Loucy (cell line): ENCODE data around the gene CRNN.

Experiments used
- H2AFZ ChIP-seq: fragments of 200-600 bp; sonication (generic); 2 replicates; pipeline ENCODE4 v1.6.0; 2016; ENCODE audit warnings: antibody characterized with exemption, mild to moderate bottlenecking, low read length, moderate library complexity
- H3F3A ChIP-seq: fragments of 200-600 bp; 2 replicates; pipeline ENCODE4 v1.6.0; 2016; ENCODE audit warnings: antibody characterized with exemption, low read depth, mild to moderate bottlenecking
- H3K27me3 ChIP-seq: fragments of 200-600 bp; sonication (generic); 2 replicates; pipeline ENCODE4 v1.6.1; 2014; ENCODE audit warnings: low read length, mild to moderate bottlenecking; ENCODE audit not compliant: insufficient read depth, poor library complexity, severe bottlenecking
- H3K36me3 ChIP-seq: fragments of 200-600 bp; sonication (generic); 2 replicates; pipeline ENCODE4 v1.6.1; 2016; ENCODE audit warnings: low read length; ENCODE audit not compliant: insufficient read depth
- H3K4me1 ChIP-seq: fragments of 200-600 bp; sonication (generic); 2 replicates; pipeline ENCODE4 v1.5.1; 2014; ENCODE audit warnings: low read length, mild to moderate bottlenecking; ENCODE audit not compliant: insufficient read depth, poor library complexity, severe bottlenecking
- H3K4me2 ChIP-seq: fragments of 200-600 bp; sonication (generic); 2 replicates; pipeline ENCODE4 v1.6.0; 2014; ENCODE audit warnings: antibody characterized with exemption, low read length, low read depth, mild to moderate bottlenecking; ENCODE audit not compliant: poor library complexity, severe bottlenecking
- H3K4me3 ChIP-seq: fragments of 200-600 bp; sonication (generic); 2 replicates; pipeline ENCODE4 v1.5.1; 2014; ENCODE audit warnings: low read length, mild to moderate bottlenecking, mixed read lengths; ENCODE audit not compliant: poor library complexity, severe bottlenecking
- H3K79me2 ChIP-seq: fragments of 200-600 bp; sonication (generic); 2 replicates; pipeline ENCODE4 v1.6.1; 2014; ENCODE audit warnings: low read length; ENCODE audit not compliant: insufficient read depth
- H3K9ac ChIP-seq: fragments of 200-600 bp; sonication (generic); 2 replicates; pipeline ENCODE4 v1.6.0; 2014; ENCODE audit warnings: mild to moderate bottlenecking, low read depth, low read length, moderate library complexity; ENCODE audit not compliant: poor library complexity, severe bottlenecking
- H3K9me2 ChIP-seq: fragments of 200-600 bp; sonication (generic); replicated peaks from 2 replicates; pipeline ENCODE4 v1.6.1; 2016; ENCODE audit warnings: low read depth, low read length, mixed read lengths
- H3K9me3 ChIP-seq: fragments of 200-600 bp; sonication (generic); 2 replicates; pipeline ENCODE4 v1.6.1; 2014; ENCODE audit warnings: mild to moderate bottlenecking, antibody characterized with exemption, low read length, low read depth; ENCODE audit not compliant: insufficient read depth
- H4K20me1 ChIP-seq: fragments of 200-600 bp; sonication (generic); 2 replicates; pipeline ENCODE4 v1.6.0; 2014; ENCODE audit warnings: antibody characterized with exemption, low read length, mild to moderate bottlenecking; ENCODE audit not compliant: insufficient read depth, poor library complexity, severe bottlenecking
- CTCF ChIP-seq: fragments of 200-600 bp; sonication (generic); conservative IDR thresholded peaks from 2 replicates; pipeline ENCODE4 v1.5.1; 2014; ENCODE audit warnings: mild to moderate bottlenecking, antibody characterized with exemption, low read length
- EZH2phosphoT487 ChIP-seq: fragments of 200-600 bp; IDR thresholded peaks from 2 replicates; pipeline ENCODE4 v1.6.1; 2018; ENCODE audit warnings: antibody characterized with exemption, mild to moderate bottlenecking, moderate library complexity, borderline replicate concordance

CRNN gene

GRCh38 chr1:152457561-152457960 lies 43.5 kb upstream of the CRNN start:
- TF ChIP-seq CTCF, result no peak
- TF ChIP-seq EZH2phosphoT487, result no peak
- no peak overlapping the region for H2AFZ ChIP-seq

GRCh38 chr1:152457071-152457470 lies 43.0 kb upstream of the CRNN start:
- H2AFZ ChIP-seq, result no peak overlapping the region
- no peaks in the 10 kb centered on the region for H3K36me3 ChIP-seq
- no peak overlapping the region for H3K4me3 ChIP-seq
- H3F3A ChIP-seq, result no peaks in the 10 kb centered on the region
- no peaks in the 10 kb centered on the region for H3K9me2 ChIP-seq
- H3K9ac ChIP-seq, result no peak overlapping the region
- no peak for TF ChIP-seq CTCF
- TF ChIP-seq EZH2phosphoT487, result no peak
- H4K20me1 ChIP-seq, result no peaks in the 10 kb centered on the region
- no peaks in the 10 kb centered on the region for H3K79me2 ChIP-seq
- H3K27me3 ChIP-seq, result no peaks in the 10 kb centered on the region
- H3K4me2 ChIP-seq, result no peak overlapping the region
- H3K4me1 ChIP-seq, result peaks cover 6% of the 10 kb centered on the region
- no peaks in the 10 kb centered on the region for H3K9me3 ChIP-seq

More at GRCh38 chr1:152457561-152457960, 43.5 kb upstream of the CRNN start:
- Histone ChIP-seq H3K4me1 (peaks cover 6% of the 10 kb centered on the region), H3K27me3 (no peaks in the 10 kb centered on the region), H3K36me3 (no peaks in the 10 kb centered on the region), H3K4me2 (no peak overlapping the region), H3K4me3 (no peak overlapping the region), H4K20me1 (no peaks in the 10 kb centered on the region), H3K9ac (no peak overlapping the region), H3K9me3 (no peaks in the 10 kb centered on the region), H3K79me2 (no peaks in the 10 kb centered on the region), H3K9me2 (no peaks in the 10 kb centered on the region), H3F3A (no peaks in the 10 kb centered on the region)

- H3K4me1 ChIP-seq, result peaks cover 4% of the 10 kb centered on the region
These were observed 37.2 kb upstream of the CRNN start for GRCh38 chr1:152451254-152451653.

More at GRCh38 chr1:152451254-152451653, 37.2 kb upstream of the CRNN start:
- no peaks in the 10 kb centered on the region for H4K20me1 ChIP-seq
- H3F3A ChIP-seq, result no peaks in the 10 kb centered on the region
- no peaks in the 10 kb centered on the region for H3K9me2 ChIP-seq
- H3K27me3 ChIP-seq, result no peaks in the 10 kb centered on the region
- H3K4me2 ChIP-seq, result no peak overlapping the region
- no peak overlapping the region for H3K4me3 ChIP-seq
- no peaks in the 10 kb centered on the region for H3K9me3 ChIP-seq
- H3K79me2 ChIP-seq, result no peaks in the 10 kb centered on the region
- H2AFZ ChIP-seq, result no peak overlapping the region
- no peaks in the 10 kb centered on the region for H3K36me3 ChIP-seq
- TF ChIP-seq EZH2phosphoT487 (no peak), CTCF (no peak)
- no peak overlapping the region for H3K9ac ChIP-seq
